ENCODE measurements around the gene TWF1.
"Not testable (repeated sequence)": the region's sequence is repeated elsewhere in the genome, so short reads cannot be mapped to it uniquely, and the experiment has no call there.

TWF1 gene

GRCh38 chr12:43805149-43805859, 813 bp downstream of the TWF1 start:
- no peak for DNase-seq (ENCODE audit: low read depth, low spot score)

DNA sequence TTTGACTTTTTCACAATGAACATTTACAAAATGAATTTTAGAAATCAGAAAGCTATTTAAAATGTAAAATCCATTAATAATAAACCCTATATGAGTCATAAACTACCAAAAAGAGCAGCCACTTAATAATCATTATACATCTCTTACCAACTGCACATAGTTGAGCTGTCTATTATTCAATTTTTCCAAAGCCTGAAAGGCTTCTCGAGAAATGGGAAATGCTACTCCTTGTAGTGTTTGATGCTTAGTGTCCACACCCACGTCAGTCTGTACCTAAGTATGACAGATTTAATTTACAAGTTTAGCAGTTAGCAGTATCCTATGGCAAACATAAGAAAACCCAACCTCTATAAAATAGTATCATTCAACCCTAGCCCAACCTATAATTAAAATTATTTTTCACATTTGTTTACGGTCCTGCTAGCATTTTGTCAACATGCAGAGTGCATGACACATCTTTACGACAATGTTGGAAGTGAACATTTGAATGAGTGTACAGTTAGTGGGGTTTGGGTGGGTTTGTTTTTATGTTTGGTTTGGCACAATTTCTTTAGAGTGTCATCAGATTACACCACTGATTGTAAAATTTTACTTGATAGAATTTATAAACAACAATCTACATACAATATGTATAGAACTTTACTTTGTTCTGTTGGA, 8.4 kb downstream of the TWF1 start:
- no peak for DNase-seq (ENCODE audit: low read depth, low spot score)

DNA sequence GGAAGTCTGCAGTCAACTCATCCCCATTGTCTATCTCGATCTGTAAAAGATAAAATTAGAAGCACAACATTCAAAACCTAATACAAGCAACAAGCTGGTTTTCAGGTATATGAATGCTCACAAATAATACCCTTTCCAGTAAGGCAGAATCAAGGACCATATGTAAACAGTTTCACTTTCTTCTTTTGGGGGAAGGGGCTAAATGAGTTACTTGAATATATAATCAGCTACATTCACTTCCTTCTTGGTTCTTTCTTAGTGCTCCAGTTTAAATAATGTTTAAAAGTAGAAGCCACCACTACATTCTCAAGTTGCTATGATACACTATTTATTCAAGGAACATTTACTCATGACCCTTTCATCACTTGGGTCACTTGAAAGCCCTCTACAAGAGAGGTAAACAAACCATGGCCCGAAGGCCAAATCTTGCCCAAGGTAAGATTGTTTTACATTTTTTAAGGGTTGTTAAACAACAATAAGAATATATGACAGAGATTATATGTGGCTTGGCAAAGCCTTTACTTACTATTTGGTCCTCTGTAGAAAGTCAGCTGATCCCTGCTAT, 10.3 kb downstream of the TWF1 start:
- DNase-seq (ENCODE audit: low read depth, low spot score), result no peak

DNA sequence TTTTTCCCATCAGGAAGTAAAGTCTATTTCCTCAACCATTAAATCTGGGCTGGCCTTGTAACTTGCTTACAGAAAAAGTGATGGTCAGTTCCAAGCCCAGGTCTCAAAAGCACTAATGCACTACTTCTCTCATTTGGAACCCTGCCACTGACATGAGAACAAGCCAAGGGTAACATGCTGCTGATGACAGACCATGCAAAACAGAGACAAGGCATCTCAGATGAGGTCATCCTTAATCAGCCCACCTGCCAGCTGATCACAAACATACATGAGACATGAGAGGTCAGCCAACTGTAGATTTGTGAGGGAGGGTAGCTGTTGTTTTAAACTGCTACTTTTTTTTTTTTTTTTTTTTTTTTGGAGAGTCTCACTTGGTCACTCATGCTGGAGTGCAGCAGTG, 16.2 kb downstream of the TWF1 start:
- DNase-seq (ENCODE audit: low read depth, low spot score), result peak; percentile 52

DNA sequence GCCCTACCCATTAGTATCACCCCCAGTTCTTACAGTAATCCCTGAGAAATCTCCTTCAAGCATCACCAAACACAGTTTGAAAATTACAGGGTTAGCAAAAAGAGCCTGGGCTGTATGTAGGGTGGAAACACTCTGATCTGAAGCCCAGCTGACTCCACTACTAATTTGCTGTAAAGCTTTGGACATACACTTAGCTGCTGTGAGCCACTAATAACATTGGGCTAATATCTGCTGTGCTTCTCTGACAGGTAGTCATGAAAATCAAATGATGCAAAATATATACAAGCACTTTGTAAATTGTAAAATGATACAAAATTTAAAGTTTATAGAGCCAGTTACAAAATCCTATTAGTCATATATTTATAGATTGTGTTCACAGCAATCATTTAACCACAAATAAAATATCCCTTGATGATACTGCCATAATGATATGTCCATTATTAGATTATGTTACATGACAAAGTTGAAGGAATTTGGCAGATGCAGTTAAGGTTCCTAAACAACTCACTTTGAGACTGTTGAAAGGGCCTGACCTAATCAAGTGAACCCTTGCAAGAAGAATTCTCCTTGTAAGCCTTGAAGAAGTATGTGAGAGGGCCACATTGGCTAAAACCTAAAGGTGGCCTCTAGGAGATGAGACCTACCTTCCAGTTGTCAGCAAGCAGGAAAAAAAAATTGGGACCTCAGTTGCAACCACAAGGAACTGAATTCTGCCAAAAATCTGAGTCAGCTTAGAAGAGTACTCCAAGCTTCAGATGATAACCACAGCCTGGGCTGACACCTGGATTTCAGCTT, 19.0 kb downstream of the TWF1 start:
- DNase-seq (ENCODE audit: low read depth, low spot score), result no peak

- peak; percentile 27 for DNase-seq (ENCODE audit: low read depth, low spot score)
Measured at GRCh38 chr12:43776498-43776897, 29.6 kb downstream of the TWF1 start.

DNA sequence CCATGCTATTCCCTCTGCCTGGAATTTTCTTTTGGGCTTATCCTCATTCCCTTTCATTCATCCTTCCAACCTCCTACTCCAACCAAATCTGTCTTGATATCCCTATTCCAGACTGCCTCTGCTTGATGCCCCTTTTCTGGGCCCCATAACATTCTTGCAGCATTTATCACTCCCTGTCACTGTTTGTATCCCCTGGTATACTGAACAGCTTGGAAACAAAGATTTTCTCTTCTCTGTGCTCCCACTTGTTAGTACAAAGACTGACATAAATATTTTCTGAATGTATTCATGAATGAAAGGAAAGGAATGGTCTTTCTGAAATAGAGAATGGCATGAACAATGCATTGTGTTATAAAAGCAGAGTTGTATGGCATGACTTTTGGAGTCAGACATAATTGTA, 39.8 kb downstream of the TWF1 start:
- peak; percentile 52 for DNase-seq (ENCODE audit: low read depth, low spot score)

- no peak for DNase-seq (ENCODE audit: low read depth, low spot score)
Measured at GRCh38 chr12:43764528-43764927, 41.6 kb downstream of the TWF1 start.

- DNase-seq (ENCODE audit: low read depth, low spot score), result no peak
Measured at GRCh38 chr12:43763769-43764168, 42.3 kb downstream of the TWF1 start.

GRCh38 chr12:43762596-43762995, 43.5 kb downstream of the TWF1 start:
- no peak for DNase-seq (ENCODE audit: low read depth, low spot score)

GRCh38 chr12:43761500-43761899, 44.6 kb downstream of the TWF1 start:
- DNase-seq (ENCODE audit: low read depth, low spot score), result no peak

DNA sequence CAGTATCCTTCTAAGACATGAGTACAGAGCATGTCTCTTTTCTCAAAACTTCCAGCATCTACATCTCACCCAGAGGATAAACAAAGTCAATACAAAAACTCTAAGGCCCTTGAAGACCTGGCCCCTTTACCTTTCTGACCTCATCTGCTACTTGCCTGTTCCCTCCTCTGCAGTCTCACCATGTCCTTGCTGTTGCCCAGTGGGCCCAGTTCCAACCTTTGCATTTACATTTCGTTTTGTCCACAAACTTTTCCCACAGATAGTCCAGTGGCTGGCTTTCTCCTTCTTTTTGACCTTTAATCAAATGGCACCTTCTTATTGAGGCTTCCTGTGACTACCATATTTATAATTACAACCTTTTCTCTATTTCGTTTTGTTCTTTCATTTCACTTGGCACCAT, 45.7 kb downstream of the TWF1 start:
- DNase-seq (ENCODE audit: low read depth, low spot score), result no peak

DNA sequence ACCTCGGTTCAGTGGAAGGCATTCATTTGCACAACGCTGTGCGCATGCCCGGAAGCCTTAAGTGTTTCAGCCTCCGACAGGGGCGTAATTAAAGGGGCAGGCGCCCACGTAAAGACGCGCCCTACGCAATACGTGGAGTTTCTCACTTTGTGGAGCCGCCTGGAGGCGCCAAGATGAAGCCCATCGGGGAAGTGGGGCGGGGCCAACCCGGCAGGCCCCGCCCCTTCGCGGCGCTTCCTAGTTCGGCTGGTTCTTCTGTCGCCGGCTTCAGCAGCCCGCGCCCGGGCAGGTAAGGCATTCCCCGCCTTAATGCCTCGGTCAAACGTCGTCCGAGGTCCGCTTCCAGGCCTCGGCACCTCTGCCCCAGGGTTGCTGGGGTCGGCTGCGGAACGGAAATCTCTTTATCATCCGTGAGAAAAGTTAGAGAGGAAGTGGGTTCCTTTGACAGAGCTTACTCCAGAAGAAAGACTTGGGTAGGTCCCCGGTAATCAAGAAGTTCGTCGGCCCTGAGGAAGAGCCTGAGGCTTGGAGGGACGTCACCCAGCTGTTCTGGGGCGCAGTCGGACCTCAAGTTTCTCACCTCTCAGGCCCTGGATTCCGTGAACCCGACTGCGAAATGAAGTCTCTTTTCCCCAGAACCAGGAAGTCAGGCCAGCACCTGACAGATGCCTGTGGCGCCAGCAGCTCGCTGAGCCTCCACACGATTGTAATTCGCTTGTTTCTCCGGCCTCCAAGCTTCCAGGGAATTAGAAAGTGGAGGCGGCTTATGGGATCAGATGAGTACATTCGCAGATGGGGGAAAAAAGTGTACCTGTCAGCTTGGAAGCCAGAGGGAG, 47.2 kb downstream of the TWF1 start, which contains the start of the genes IRAK4 and PUS7L:
TSS of gene IRAK4 (plus strand) at position 224 of the 836 bp plus-strand sequence. CDS start 9,161 bp downstream, outside the sequence.
TSS of gene PUS7L (minus strand) at position 63 of the 836 bp plus-strand sequence. CDS start 3,545 bp downstream, outside the sequence.
- DNase-seq (ENCODE audit: low read depth, low spot score), result peak; percentile 98

GRCh38 chr12:43758247-43758727, 47.8 kb downstream of the TWF1 start:
- peak; percentile 57 for DNase-seq (ENCODE audit: low read depth, low spot score)

DNA sequence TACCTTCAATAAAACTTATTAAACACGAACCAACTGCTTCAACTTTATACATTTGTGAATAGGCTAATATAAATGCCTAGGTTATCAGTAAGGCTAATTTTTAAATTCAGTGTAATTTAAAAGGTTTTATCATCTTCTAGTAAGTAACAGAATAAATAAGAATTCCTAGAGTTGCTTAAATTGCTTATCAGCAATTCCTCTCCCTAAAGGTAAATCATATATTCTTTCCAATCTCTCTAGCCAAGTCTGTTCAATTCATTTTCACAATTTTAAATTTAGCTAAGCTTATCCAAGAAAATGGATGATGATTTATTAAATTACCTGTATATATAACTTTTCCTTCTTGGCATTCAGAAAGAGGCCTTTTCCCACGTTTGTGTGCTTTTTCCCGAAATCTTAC, 52.1 kb downstream of the TWF1 start:
- no peak for DNase-seq (ENCODE audit: low read depth, low spot score)

- DNase-seq (ENCODE audit: low read depth, low spot score), result not testable (repeated sequence)
Measured at GRCh38 chr12:43751360-43751759, 54.8 kb downstream of the TWF1 start.

DNA sequence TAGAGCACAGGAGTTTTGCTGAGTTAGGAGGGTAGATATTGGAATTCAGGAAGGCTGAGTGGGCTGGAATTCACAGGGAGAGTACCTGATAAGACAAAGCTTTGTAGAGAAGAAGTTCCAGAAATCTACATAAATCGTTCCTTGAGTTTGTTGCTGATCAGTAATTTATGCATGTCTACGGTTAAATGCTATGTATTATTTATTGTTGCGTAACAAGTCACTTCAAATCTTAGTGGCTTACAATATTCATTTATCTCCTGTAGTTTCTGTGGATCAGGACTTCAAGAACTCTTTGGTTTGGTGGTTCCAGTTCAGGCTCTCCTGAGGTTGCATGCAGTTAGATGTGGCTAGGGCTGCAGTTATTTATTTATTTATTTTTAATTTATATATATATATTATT, 55.3 kb downstream of the TWF1 start:
- no peak for DNase-seq (ENCODE audit: low read depth, low spot score)

DNA sequence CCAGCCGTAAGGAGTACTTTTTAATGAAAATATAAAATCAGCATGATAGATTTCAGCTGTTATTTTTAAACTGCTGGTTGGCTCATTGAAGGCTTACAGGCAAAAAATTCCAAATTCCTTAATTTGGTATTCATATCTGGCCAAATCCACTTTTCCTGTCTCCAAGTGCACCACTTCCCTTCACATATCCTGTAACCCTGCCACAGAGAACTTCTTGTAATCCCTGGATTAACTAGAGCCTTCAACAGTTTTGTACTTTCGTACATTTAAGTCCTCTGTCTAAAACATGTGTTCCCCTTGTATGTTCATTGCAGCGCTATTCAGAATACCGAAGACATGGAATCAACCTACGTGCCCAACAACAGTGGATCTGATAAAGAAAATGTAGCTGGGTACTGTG, 57.1 kb downstream of the TWF1 start:
- no peak for DNase-seq (ENCODE audit: low read depth, low spot score)

- DNase-seq (ENCODE audit: low read depth, low spot score), result no peak
Measured at GRCh38 chr12:43744826-43745225, 61.3 kb downstream of the TWF1 start.

Measured in astrocyte of the hippocampus (primary cell).